Measurements from ENCODE around the gene ZCRB1.
"Not testable (repeated sequence)": the region's sequence is repeated elsewhere in the genome, so short reads cannot be mapped to it uniquely, and the experiment has no call there.

ZCRB1 gene

GRCh38 chr12:42336286-42336685 lies 10.4 kb upstream of the ZCRB1 start:
- in situ Hi-C loops (cut with MboI; ENCODE audit: low pct_unique_long_range_greater_than_20kb, low sequenced_read_pairs), result no loop called here

GRCh38 chr12:42332301-42333285 lies 6.7 kb upstream of the ZCRB1 start:
- in situ Hi-C loops (cut with MboI; ENCODE audit: low pct_unique_long_range_greater_than_20kb, low sequenced_read_pairs), result no loop called here
- DNase-seq, result peak; percentile 60

More at GRCh38 chr12:42336286-42336685, 10.4 kb upstream of the ZCRB1 start:
- no peak for DNase-seq

GRCh38 chr12:42330097-42330496 lies 4.2 kb upstream of the ZCRB1 start:
- in situ Hi-C loops (cut with MboI; ENCODE audit: low pct_unique_long_range_greater_than_20kb, low sequenced_read_pairs), result not testable (repeated sequence)
- peak; percentile 83 for DNase-seq

GRCh38 chr12:42327227-42327590 lies 1.3 kb upstream of the ZCRB1 start:
- in situ Hi-C loops (cut with MboI; ENCODE audit: low pct_unique_long_range_greater_than_20kb, low sequenced_read_pairs), result no loop called here
- no peak for DNase-seq

- in situ Hi-C loops (cut with MboI; ENCODE audit: low pct_unique_long_range_greater_than_20kb, low sequenced_read_pairs), result no loop called here
- peak; percentile 55 for DNase-seq
Observed at GRCh38 chr12:42326541-42327226, 790 bp upstream of the ZCRB1 start.

- in situ Hi-C loops (cut with MboI; ENCODE audit: low pct_unique_long_range_greater_than_20kb, low sequenced_read_pairs), result no loop called here
- no peak for DNase-seq
Observed at GRCh38 chr12:42325326-42325652, 605 bp downstream of the ZCRB1 start.

- in situ Hi-C loops (cut with MboI; ENCODE audit: low pct_unique_long_range_greater_than_20kb, low sequenced_read_pairs), result no loop called here
- DNase-seq, result no peak
Observed at GRCh38 chr12:42323856-42324255, 2.0 kb downstream of the ZCRB1 start.

GRCh38 chr12:42322567-42322966 lies 3.3 kb downstream of the ZCRB1 start:
- DNase-seq, result no peak
- in situ Hi-C loops (cut with MboI; ENCODE audit: low pct_unique_long_range_greater_than_20kb, low sequenced_read_pairs), result no loop called here

- DNase-seq, result no peak
- in situ Hi-C loops (cut with MboI; ENCODE audit: low pct_unique_long_range_greater_than_20kb, low sequenced_read_pairs), result no loop called here
Observed at GRCh38 chr12:42320796-42321195, 5.1 kb downstream of the ZCRB1 start.

- DNase-seq, result no peak
- in situ Hi-C loops (cut with MboI; ENCODE audit: low pct_unique_long_range_greater_than_20kb, low sequenced_read_pairs), result no loop called here
Observed at GRCh38 chr12:42315108-42315507, 10.8 kb downstream of the ZCRB1 start.

GRCh38 chr12:42309996-42310395 lies 15.9 kb downstream of the ZCRB1 start:
- no peak for DNase-seq
- in situ Hi-C loops (cut with MboI; ENCODE audit: low pct_unique_long_range_greater_than_20kb, low sequenced_read_pairs), result no loop called here

GRCh38 chr12:42308390-42308789 lies 17.5 kb downstream of the ZCRB1 start:
- in situ Hi-C loops (cut with MboI; ENCODE audit: low pct_unique_long_range_greater_than_20kb, low sequenced_read_pairs), result no loop called here

GRCh38 chr12:42306297-42306696 lies 19.6 kb downstream of the ZCRB1 start:
- no peak for DNase-seq
- in situ Hi-C loops (cut with MboI; ENCODE audit: low pct_unique_long_range_greater_than_20kb, low sequenced_read_pairs), result no loop called here

More at GRCh38 chr12:42308390-42308789, 17.5 kb downstream of the ZCRB1 start:
- DNase-seq, result no peak

GRCh38 chr12:42299392-42300308 lies 26.2 kb downstream of the ZCRB1 start:
- in situ Hi-C loops (cut with MboI; ENCODE audit: low pct_unique_long_range_greater_than_20kb, low sequenced_read_pairs), result no loop called here
- no peak for DNase-seq

GRCh38 chr12:42298887-42299286 lies 27.0 kb downstream of the ZCRB1 start:
- no peak for DNase-seq
- in situ Hi-C loops (cut with MboI; ENCODE audit: low pct_unique_long_range_greater_than_20kb, low sequenced_read_pairs), result no loop called here

GRCh38 chr12:42296503-42297109 lies 29.3 kb downstream of the ZCRB1 start:
- DNase-seq, result peak; percentile 56
- in situ Hi-C loops (cut with MboI; ENCODE audit: low pct_unique_long_range_greater_than_20kb, low sequenced_read_pairs), result no loop called here

GRCh38 chr12:42291680-42292079 lies 34.2 kb downstream of the ZCRB1 start:
- in situ Hi-C loops (cut with MboI; ENCODE audit: low pct_unique_long_range_greater_than_20kb, low sequenced_read_pairs), result no loop called here

GRCh38 chr12:42288544-42288943 lies 37.4 kb downstream of the ZCRB1 start:
- in situ Hi-C loops (cut with MboI; ENCODE audit: low pct_unique_long_range_greater_than_20kb, low sequenced_read_pairs), result no loop called here
- no peak for DNase-seq

More at GRCh38 chr12:42291680-42292079, 34.2 kb downstream of the ZCRB1 start:
- no peak for DNase-seq

GRCh38 chr12:42286741-42287140 lies 39.2 kb downstream of the ZCRB1 start:
- in situ Hi-C loops (cut with MboI; ENCODE audit: low pct_unique_long_range_greater_than_20kb, low sequenced_read_pairs), result no loop called here
- no peak for DNase-seq

All from KBM-7 (cell line).